Naive thymus-derived CD4-positive, alpha-beta T cell (primary cell): Measurements from ENCODE around the gene HMX1. TPM values are rescaled to one million over a fixed set of nuclear protein-coding genes. Genes with fewer than 3 reads are reported as not detected.

ENCODE experiments used
- ATAC-seq: fragments of 150-1000 bp; cut with Tn5 transposase; 2 replicates; pipeline ENCODE4 v1.10.0; 2021; ENCODE audit warnings: mild to moderate bottlenecking, moderate library complexity
- CTCF ChIA-PET: fragments of 350-600 bp; sonication (Branson Sonifier 250); formaldehyde crosslinking; loops from one replicate; lab custom pipeline; 2021; ENCODE audit warnings: antibody characterized with exemption; lab: Charles Lee
- POLR2A ChIA-PET: fragments of 350-600 bp; sonication (Branson Sonifier 250); formaldehyde crosslinking; loops from one replicate; lab custom pipeline; 2021; ENCODE audit warnings: antibody characterized with exemption, inconsistent platforms; lab: Charles Lee
- DNase-seq, 9 donors: peaks; one replicate each; pipeline versions ENCODE4 v3.0.0 to v3.0.0-alpha.2; 2020 to 2022; ENCODE audit warnings: mixed read lengths in 1 of 9
- H3K27ac ChIP-seq: one replicate; pipeline ENCODE4 v1.7.0; 2013; ENCODE audit warnings: mild to moderate bottlenecking, low read depth, low read length, moderate library complexity
- H3K27me3 ChIP-seq, 2 donors: one replicate each; pipeline ENCODE4 v1.7.0; 2013; ENCODE audit warnings: low read length in 2 of 2, mild to moderate bottlenecking in 2 of 2, moderate library complexity in 2 of 2; ENCODE audit not compliant: control insufficient read depth in 2 of 2, insufficient read depth in 2 of 2
- H3K36me3 ChIP-seq, 3 experiments: 1 replicate in 2 of 3; 2 replicates in 1 of 3; pipeline ENCODE4 v1.7.0; 2013; ENCODE audit warnings: low read length in 3 of 3, mild to moderate bottlenecking in 3 of 3, moderate library complexity in 1 of 3; ENCODE audit not compliant: insufficient read depth in 3 of 3, control insufficient read depth in 2 of 3
- H3K4me1 ChIP-seq, 2 donors: one replicate each; pipeline ENCODE4 v1.7.0; 2013; ENCODE audit warnings: low read length in 2 of 2, mild to moderate bottlenecking in 2 of 2, moderate library complexity in 1 of 2; ENCODE audit not compliant: control insufficient read depth in 2 of 2, insufficient read depth in 2 of 2
- H3K4me3 ChIP-seq: 2 replicates; pipeline ENCODE4 v1.7.0; 2013; ENCODE audit warnings: mild to moderate bottlenecking, low read length
- H3K9me3 ChIP-seq, 3 experiments: 1 replicate in 2 of 3; 2 replicates in 1 of 3; pipeline ENCODE4 v1.7.0; 2013; ENCODE audit warnings: low read length in 3 of 3; ENCODE audit not compliant: control insufficient read depth in 2 of 3
- H3K27ac Mint-ChIP-seq, 9 donors: one replicate each; pipeline ENCODE4 v1.8.0; 2020 to 2022; ENCODE audit warnings: mixed read lengths in 9 of 9, mild to moderate bottlenecking in 8 of 9, moderate library complexity in 5 of 9, inconsistent platforms in 2 of 9
- H3K27me3 Mint-ChIP-seq, 5 donors: one replicate each; pipeline ENCODE4 v1.8.0; 2021 to 2022; ENCODE audit warnings: mixed read lengths in 5 of 5, mild to moderate bottlenecking in 1 of 5
- H3K36me3 Mint-ChIP-seq, 5 donors: one replicate each; pipeline ENCODE4 v1.8.0; 2020 to 2022; ENCODE audit warnings: mixed read lengths in 5 of 5, mild to moderate bottlenecking in 3 of 5, inconsistent platforms in 1 of 5
- H3K4me1 Mint-ChIP-seq, 7 donors: one replicate each; pipeline ENCODE4 v1.8.0; 2020 to 2022; ENCODE audit warnings: mixed read lengths in 7 of 7, mild to moderate bottlenecking in 3 of 7, inconsistent platforms in 1 of 7
- H3K4me3 Mint-ChIP-seq, 10 donors: one replicate each; pipeline ENCODE4 v1.8.0; 2020 to 2022; ENCODE audit warnings: mild to moderate bottlenecking in 10 of 10, mixed read lengths in 10 of 10, moderate library complexity in 6 of 10, inconsistent platforms in 2 of 10
- H3K9me3 Mint-ChIP-seq, 11 donors: one replicate each; pipeline ENCODE4 v1.8.0; 2020 to 2022; ENCODE audit warnings: mixed read lengths in 11 of 11, mild to moderate bottlenecking in 4 of 11, inconsistent platforms in 1 of 11, moderate library complexity in 1 of 11
- intact Hi-C, 2 donors: fragments of 100-400 bp; cut with micrococcal nuclease; formaldehyde crosslinking; loops; one replicate each; pipeline ENCODE4 v1.15.1; 2023
- polyA plus RNA-seq, 2 donors: library from polyadenylated mRNA; unstranded; fragments of 300-500 nt; fragmentation: Illumina TruSeq; gene quantifications; one replicate each; pipeline ENCODE4 v1.2.3, GENCODE V29; 2021
- total RNA-seq, 6 experiments: library from RNA in 5 of 6; stranded (reverse) in 5 of 6; gene quantifications; 1 replicate in 5 of 6; 2 replicates in 1 of 6; pipeline ENCODE4 v1.2.3 and lab custom pipeline; 2021 to 2026

Gene HMX1
- total and polyA plus RNA-seq, 7 experiments from 2014 or later, result not detected

DNA sequence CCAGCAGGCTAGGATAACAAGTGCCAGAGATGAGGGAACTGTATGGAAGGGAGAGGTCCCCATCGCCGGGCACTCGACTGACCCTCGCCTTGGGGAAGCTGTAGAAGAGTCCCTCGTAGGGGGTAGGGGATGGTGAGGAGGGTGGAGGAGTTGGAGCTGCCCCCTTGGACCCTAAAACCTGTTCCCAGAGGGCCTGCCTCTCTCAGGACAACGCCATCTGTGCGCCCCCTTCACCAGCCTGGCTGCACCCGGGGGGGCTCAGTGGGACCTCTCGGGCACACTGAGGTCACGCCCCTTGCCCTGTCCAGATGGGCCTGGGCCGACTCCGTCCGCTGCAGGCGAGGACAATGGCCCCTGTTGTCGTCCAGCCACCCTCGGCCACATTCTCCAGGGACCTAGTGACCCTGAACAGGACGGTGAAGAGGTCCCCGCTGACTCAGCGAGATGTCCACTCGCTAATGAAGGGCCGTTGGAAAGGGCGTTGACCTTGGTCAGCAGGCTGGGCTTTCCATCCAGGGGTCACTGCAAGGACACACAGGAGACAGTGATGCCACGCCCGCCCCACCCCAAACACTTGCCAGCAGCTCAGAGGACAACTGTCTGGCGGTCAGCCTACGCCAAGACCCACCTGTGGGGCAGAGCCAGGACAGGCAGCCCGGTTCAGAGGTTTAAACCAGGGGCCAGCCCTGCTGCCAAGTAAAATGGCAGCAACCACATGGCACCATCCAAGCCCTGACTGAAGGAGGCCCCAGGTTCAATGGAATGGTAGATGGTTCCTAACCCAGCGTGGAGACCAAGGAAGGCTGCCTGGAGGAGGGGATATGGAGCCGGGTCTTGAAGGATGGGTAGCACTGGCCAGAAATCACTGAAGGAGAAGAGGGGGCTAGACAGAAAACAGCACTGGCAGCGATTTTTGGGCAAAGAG is 51.2 kb downstream of the HMX1 start:
- Mint-ChIP-seq H3K4me3 (no peak overlapping the region), H3K27ac (no peak overlapping the region), H3K9me3 (peaks cover 0 to 3% (median 0%) of the 10 kb centered on the region in 11 donors), H3K27me3 (peaks cover 0 to 40% (median 21%) of the 10 kb centered on the region in 5 donors), H3K4me1 (no peaks in the 10 kb centered on the region), H3K36me3 (no peaks in the 10 kb centered on the region)
- H3K9me3 ChIP-seq, result no peaks in the 10 kb centered on the region
- H3K27ac ChIP-seq, result no peak overlapping the region
- no peak for DNase-seq
- ATAC-seq, result no peak
- H3K36me3 ChIP-seq, result no peaks in the 10 kb centered on the region
- intact Hi-C loops, result no loop called here
- H3K4me1 ChIP-seq, result no peaks in the 10 kb centered on the region
- POLR2A ChIA-PET, result no interaction called here
- no peaks in the 10 kb centered on the region for H3K27me3 ChIP-seq
- CTCF ChIA-PET, result no interaction called here
- H3K4me3 ChIP-seq, result no peak overlapping the region

GRCh38 chr4:8819473-8820177 is 52.0 kb downstream of the HMX1 start:
- POLR2A ChIA-PET, result no interaction called here
- H3K4me3 Mint-ChIP-seq, result no peak overlapping the region
- Histone ChIP-seq H3K27me3 (no peaks in the 10 kb centered on the region), H3K4me3 (no peak overlapping the region), H3K9me3 (no peaks in the 10 kb centered on the region), H3K36me3 (no peaks in the 10 kb centered on the region), H3K4me1 (no peaks in the 10 kb centered on the region), H3K27ac (no peak overlapping the region)
- intact Hi-C loops, result no loop called here
- ATAC-seq (no peak), DNase-seq (no peak)
- peaks cover 0 to 3% (median 0%) of the 10 kb centered on the region in 11 donors for H3K9me3 Mint-ChIP-seq
- CTCF ChIA-PET, result no interaction called here
- H3K36me3 Mint-ChIP-seq, result no peaks in the 10 kb centered on the region
- H3K27me3 Mint-ChIP-seq, result peaks cover 0 to 40% (median 17%) of the 10 kb centered on the region in 5 donors
- H3K27ac Mint-ChIP-seq, result no peak overlapping the region
- H3K4me1 Mint-ChIP-seq, result no peaks in the 10 kb centered on the region

GRCh38 chr4:8819019-8819418 is 52.6 kb downstream of the HMX1 start:
- Histone ChIP-seq H3K9me3 (no peaks in the 10 kb centered on the region), H3K36me3 (no peaks in the 10 kb centered on the region), H3K27ac (no peak overlapping the region), H3K27me3 (no peaks in the 10 kb centered on the region), H3K4me3 (no peak overlapping the region), H3K4me1 (no peaks in the 10 kb centered on the region)
- Mint-ChIP-seq H3K9me3 (peaks cover 0 to 3% (median 0%) of the 10 kb centered on the region in 11 donors), H3K4me1 (no peaks in the 10 kb centered on the region), H3K4me3 (no peak overlapping the region), H3K27me3 (peaks cover 0 to 40% (median 17%) of the 10 kb centered on the region in 5 donors), H3K36me3 (no peaks in the 10 kb centered on the region), H3K27ac (no peak overlapping the region)
- ChIA-PET CTCF (no interaction called here), POLR2A (no interaction called here)
- intact Hi-C loops, result no loop called here
- DNase-seq, result no peak
- no peak for ATAC-seq

GRCh38 chr4:8818063-8818881 is 53.4 kb downstream of the HMX1 start:
- intact Hi-C loops, result no loop called here
- peaks cover 0 to 3% (median 0%) of the 10 kb centered on the region in 11 donors for H3K9me3 Mint-ChIP-seq
- no peaks in the 10 kb centered on the region for H3K4me1 ChIP-seq
- ChIA-PET POLR2A (no interaction called here), CTCF (no interaction called here)
- H3K4me1 Mint-ChIP-seq, result no peaks in the 10 kb centered on the region
- H3K36me3 Mint-ChIP-seq, result no peaks in the 10 kb centered on the region
- DNase-seq (no peak), ATAC-seq (no peak)
- peaks cover 0 to 40% (median 12%) of the 10 kb centered on the region in 5 donors for H3K27me3 Mint-ChIP-seq
- H3K27me3 ChIP-seq, result no peaks in the 10 kb centered on the region
- H3K4me3 Mint-ChIP-seq, result no peak overlapping the region
- H3K4me3 ChIP-seq, result no peak overlapping the region
- H3K9me3 ChIP-seq, result no peaks in the 10 kb centered on the region
- H3K36me3 ChIP-seq, result no peaks in the 10 kb centered on the region
- no peak overlapping the region for H3K27ac ChIP-seq
- peak overlapping the region in 1 of 9 donors; percentile 30 for H3K27ac Mint-ChIP-seq

DNA sequence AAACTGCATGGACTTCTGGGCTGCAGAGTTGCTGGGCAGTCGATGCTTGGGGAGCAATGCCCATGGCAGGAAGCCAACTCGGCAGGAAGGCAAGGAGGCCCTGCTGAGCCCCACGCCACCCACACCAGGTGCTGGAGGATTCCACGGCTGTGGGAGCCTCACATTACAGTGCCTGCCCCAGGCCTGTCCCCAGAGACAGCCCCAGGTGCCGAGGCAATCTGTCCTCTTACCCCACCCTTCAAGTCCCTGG is 53.9 kb downstream of the HMX1 start:
- ChIA-PET POLR2A (no interaction called here), CTCF (no interaction called here)
- DNase-seq (no peak), ATAC-seq (no peak)
- no peaks in the 10 kb centered on the region for H3K36me3 ChIP-seq
- Mint-ChIP-seq H3K9me3 (peaks cover 0 to 3% (median 0%) of the 10 kb centered on the region in 11 donors), H3K36me3 (no peaks in the 10 kb centered on the region), H3K27me3 (peaks cover 0 to 38% (median 12%) of the 10 kb centered on the region in 5 donors), H3K4me3 (no peak overlapping the region), H3K27ac (no peak overlapping the region), H3K4me1 (no peaks in the 10 kb centered on the region)
- no peaks in the 10 kb centered on the region for H3K4me1 ChIP-seq
- H3K27ac ChIP-seq, result no peak overlapping the region
- no peaks in the 10 kb centered on the region for H3K27me3 ChIP-seq
- H3K4me3 ChIP-seq, result no peak overlapping the region
- no peaks in the 10 kb centered on the region for H3K9me3 ChIP-seq
- intact Hi-C loops, result no loop called here

DNA sequence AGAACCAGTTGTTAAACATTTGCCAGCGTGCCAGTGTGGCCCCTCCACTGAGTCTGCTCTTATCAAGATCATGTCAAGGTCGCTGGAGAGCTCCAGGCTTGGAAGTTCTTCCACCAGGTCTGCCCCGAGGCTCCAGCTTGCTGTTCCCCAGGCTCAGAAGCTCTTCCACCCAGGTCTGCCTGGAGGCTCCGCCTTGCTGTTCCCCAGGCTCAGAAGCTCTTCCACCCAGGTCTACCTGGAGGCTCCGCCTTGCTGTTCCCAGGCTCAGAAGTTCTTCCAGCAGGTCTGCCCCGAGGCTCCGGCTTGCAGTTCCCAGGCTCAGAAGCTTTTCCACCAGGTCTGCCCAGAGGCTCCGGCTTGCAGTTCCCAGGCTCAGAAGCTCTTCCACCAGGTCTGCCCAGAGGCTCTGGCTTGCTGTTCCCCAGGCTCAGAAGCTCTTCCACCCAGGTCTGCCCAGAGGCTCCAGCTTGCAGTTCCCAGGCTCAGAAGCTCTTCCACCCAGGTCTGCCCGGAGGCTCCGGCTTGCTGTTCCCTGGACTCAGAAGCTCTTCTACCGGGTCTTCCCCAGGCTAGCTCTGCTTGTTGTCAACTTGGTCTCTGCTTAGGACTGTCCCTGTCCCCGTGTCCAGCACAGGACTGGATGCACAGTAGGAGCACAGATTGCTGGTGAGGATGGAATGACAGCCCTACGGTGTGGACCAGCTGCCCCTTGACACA is 54.4 kb downstream of the HMX1 start:
- H3K27me3 Mint-ChIP-seq, result peaks cover 0 to 33% (median 9%) of the 10 kb centered on the region in 5 donors
- Histone ChIP-seq H3K9me3 (no peaks in the 10 kb centered on the region), H3K27ac (no peak overlapping the region), H3K4me1 (no peaks in the 10 kb centered on the region), H3K36me3 (no peaks in the 10 kb centered on the region), H3K4me3 (no peak overlapping the region), H3K27me3 (no peaks in the 10 kb centered on the region)
- ATAC-seq, result no peak
- CTCF ChIA-PET, result no interaction called here
- intact Hi-C loops, result no loop called here
- no peaks in the 10 kb centered on the region for H3K4me1 Mint-ChIP-seq
- POLR2A ChIA-PET, result no interaction called here
- H3K4me3 Mint-ChIP-seq, result no peak overlapping the region
- no peak overlapping the region for H3K27ac Mint-ChIP-seq
- no peaks in the 10 kb centered on the region for H3K36me3 Mint-ChIP-seq
- H3K9me3 Mint-ChIP-seq, result peaks cover 0 to 3% (median 0%) of the 10 kb centered on the region in 11 donors
- no peak for DNase-seq
